Heart right ventricle (tissue), 16 donors: ENCODE measurements around the gene TKT. TPM values are rescaled to one million over a fixed set of nuclear protein-coding genes. Genes with fewer than 3 reads are reported as not detected.

Experiments used
- ATAC-seq, 8 donors: fragments of 200-7000 bp; cut with Tn5 transposase; one replicate each; pipeline ENCODE4 v1.9.1; 2020; ENCODE audit warnings: mild to moderate bottlenecking in 8 of 8, moderate library complexity in 8 of 8, moderate number of reproducible peaks in 1 of 8
- DNase-seq, 2 donors: peaks; one replicate each; pipeline ENCODE4 v3.0.0-alpha.2; 2020
- H3K27ac ChIP-seq, 10 donors: fragments of 200-600 bp; sonication (generic) in 2 of 10; one replicate each; pipeline versions ENCODE4 v1.5.0 to v1.8.0; 2020 to 2022; ENCODE audit warnings: mild to moderate bottlenecking in 3 of 10
- H3K27me3 ChIP-seq, 7 donors: fragments of 200-600 bp; one replicate each; pipeline ENCODE4 v1.8.0; 2021 to 2022; ENCODE audit warnings: mild to moderate bottlenecking in 2 of 7
- H3K36me3 ChIP-seq, 9 donors: fragments of 200-600 bp; sonication (generic) in 1 of 9; one replicate each; pipeline versions ENCODE4 v1.5.0 to v1.8.0; 2020 to 2022; ENCODE audit warnings: mild to moderate bottlenecking in 2 of 9
- H3K4me1 ChIP-seq, 9 donors: fragments of 200-600 bp; sonication (generic) in 1 of 9; one replicate each; pipeline versions ENCODE4 v1.5.0 to v1.8.0; 2020 to 2022; ENCODE audit warnings: mild to moderate bottlenecking in 4 of 9
- H3K4me3 ChIP-seq, 10 donors: fragments of 200-600 bp; sonication (generic) in 2 of 10; one replicate each; pipeline versions ENCODE4 v1.5.0 to v1.8.0; 2020 to 2022; ENCODE audit warnings: mild to moderate bottlenecking in 7 of 10, moderate library complexity in 2 of 10
- H3K9me3 ChIP-seq, 11 donors: fragments of 200-600 bp in 10 of 11; sonication (generic) in 2 of 11; one replicate each; pipeline versions ENCODE4 v1.5.0 to v1.8.0; 2013 to 2022; ENCODE audit warnings: mild to moderate bottlenecking in 2 of 11, control low read depth in 1 of 11, moderate library complexity in 1 of 11
- WGBS, 2 donors: extraction: QIAGEN DNeasy Blood & Tissue Kit; methylation state at CpG; one replicate each; pipeline ENCODE4 v1.1.7; 2013; ENCODE audit warnings: inconsistent platforms in 1 of 2; 5-methylcytosine and 5-hydroxymethylcytosine counted together
- intact Hi-C, 10 donors: fragments of 100-400 bp; cut with DNase I; formaldehyde crosslinking; loops; one replicate each; pipeline versions ENCODE4 v1.11.1 to v1.14.2; 2022
- polyA plus RNA-seq, 2 donors: library from polyadenylated mRNA; stranded (reverse); fragments of 200-250 nt; gene quantifications; one replicate each; pipeline ENCODE4 v1.2.3, GENCODE V29; 2013
- total RNA-seq, 10 donors: library from RNA; stranded (reverse); fragmentation: NEBNext Ultra II Directional in 3 of 10; extraction: Animal tissue kit (Norgen Biotek cat#: 25700) in 3 of 10; gene quantifications; one replicate each; pipeline versions ENCODE4 v1.2.1 to v1.2.4, GENCODE V29; 2021 to 2023
- TF ChIP-seq, protein P1 (sequence below), 9 donors: fragments of 200-600 bp; sonication (generic) in 2 of 9; IDR thresholded peaks; one replicate each; pipeline versions ENCODE4 v1.5.0 to v1.8.0; 2021 to 2022; ENCODE audit warnings: antibody characterized with exemption in 9 of 9, mild to moderate bottlenecking in 5 of 9, moderate library complexity in 1 of 9
- donor health status: Arrhythmogenic right ventricular cardiomyopathy.
- donor health status: ischemic (EF 13 %, LVEDD 7.1; RV severe dilation, severe dysfunction).
- donor health status: healthy with polysubstance abuse.
- donor health status: DM: no; HTN: yes; CAD: no.
- donor health status: DM: no; HTN: no; CAD: no.
- donor health status: ischemic (EF 25% LVEDD 6.9; RV normal size, moderate dysfunction).
- donor health status: ischemic (EF 25% LVEDD 5.7; RV mildly dilated, moderate dysfunction).
- donor health status: healthy.
- donor health status: DM: yes; HTN: yes; CAD: no.
- donor health status: Ischemic cardiomyopathy.
- donor health status: ischemic (EF 35%, LVEDD 5.7; RV mildly dilated, moderate dysfunction).
- donor health status: nonischemic (EF 11% LVEDD 7.7; RV severe dilation, severe dysfunction).
- donor health status: DM: yes; HTN: yes; CAD: no.
- donor health status: PGD.
- donor health status: ischemic (EF 29% LVEDD 5.4; RV normal size, mild dysfunction).
- donor health status: nonischemic (EF 23%, LVEDD 6.1; RV moderate dilation, normal function).

Gene TKT
- total and polyA plus RNA-seq, 12 donors: 16.5 to 91.4 (median 31.2) TPM

- H3K4me1 ChIP-seq: peaks cover 6 to 94% (median 45%) of the 10 kb centered on the region in 9 donors
- H3K4me3 ChIP-seq: no peak overlapping the region
Measured at GRCh38 chr3:53242642-53243041, 13.2 kb downstream of the TKT start.

DNA sequence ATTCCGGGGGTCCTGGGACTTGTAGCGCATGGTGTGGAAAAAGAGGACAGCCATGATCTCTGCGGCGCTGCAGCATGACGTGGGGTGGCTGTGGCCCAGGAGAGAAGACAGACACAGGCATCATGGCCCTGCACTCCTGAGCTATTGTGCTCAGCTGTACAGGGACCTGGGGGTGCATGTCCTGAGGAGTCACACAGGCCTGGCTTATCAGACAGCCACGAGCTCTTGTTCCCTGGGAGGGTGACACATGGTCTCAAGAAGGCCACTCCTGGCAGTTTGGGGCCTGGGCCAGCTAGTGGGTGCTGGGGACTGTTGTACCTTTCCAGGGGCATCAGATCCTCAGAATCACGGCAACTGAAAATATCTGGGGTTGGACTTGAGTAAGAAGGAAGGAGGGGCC, 13.7 kb downstream of the TKT start:
- Histone ChIP-seq H3K27me3 (no peaks in the 10 kb centered on the region), H3K4me1 (peaks cover 6 to 91% (median 45%) of the 10 kb centered on the region in 9 donors), H3K27ac (peak overlapping the region in 9 of 10 donors; percentile 3 to 73 (median 65)), H3K36me3 (peaks cover 0 to 56% (median 21%) of the 10 kb centered on the region in 9 donors), H3K4me3 (no peak overlapping the region), H3K9me3 (peaks cover 0 to 10% (median 0%) of the 10 kb centered on the region in 11 donors)
- ATAC-seq (peak in 7 of 8 donors; percentile 32 to 80 (median 72)), DNase-seq (peak in 1 of 2 donors; percentile 41)
- TF ChIP-seq, protein P1, sequence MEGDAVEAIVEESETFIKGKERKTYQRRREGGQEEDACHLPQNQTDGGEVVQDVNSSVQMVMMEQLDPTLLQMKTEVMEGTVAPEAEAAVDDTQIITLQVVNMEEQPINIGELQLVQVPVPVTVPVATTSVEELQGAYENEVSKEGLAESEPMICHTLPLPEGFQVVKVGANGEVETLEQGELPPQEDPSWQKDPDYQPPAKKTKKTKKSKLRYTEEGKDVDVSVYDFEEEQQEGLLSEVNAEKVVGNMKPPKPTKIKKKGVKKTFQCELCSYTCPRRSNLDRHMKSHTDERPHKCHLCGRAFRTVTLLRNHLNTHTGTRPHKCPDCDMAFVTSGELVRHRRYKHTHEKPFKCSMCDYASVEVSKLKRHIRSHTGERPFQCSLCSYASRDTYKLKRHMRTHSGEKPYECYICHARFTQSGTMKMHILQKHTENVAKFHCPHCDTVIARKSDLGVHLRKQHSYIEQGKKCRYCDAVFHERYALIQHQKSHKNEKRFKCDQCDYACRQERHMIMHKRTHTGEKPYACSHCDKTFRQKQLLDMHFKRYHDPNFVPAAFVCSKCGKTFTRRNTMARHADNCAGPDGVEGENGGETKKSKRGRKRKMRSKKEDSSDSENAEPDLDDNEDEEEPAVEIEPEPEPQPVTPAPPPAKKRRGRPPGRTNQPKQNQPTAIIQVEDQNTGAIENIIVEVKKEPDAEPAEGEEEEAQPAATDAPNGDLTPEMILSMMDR (IDR thresholded peaks at IDR 0.05): no peak
- 68 to 78% methylated on average over 7 of the region's 7 CpGs for WGBS, 2 donors
- intact Hi-C loops: no loop called here

More at GRCh38 chr3:53242642-53243041, 13.2 kb downstream of the TKT start:
- peak in 4 of 8 donors; percentile 6 to 25 (median 13) for ATAC-seq
- peaks cover 0 to 54% (median 21%) of the 10 kb centered on the region in 9 donors for H3K36me3 ChIP-seq
- peak overlapping the region in 8 of 10 donors; percentile 19 to 73 (median 65) for H3K27ac ChIP-seq
- H3K27me3 ChIP-seq: no peaks in the 10 kb centered on the region
- 66 to 69% methylated on average over 4 of the region's 4 CpGs for WGBS, 2 donors
- peaks cover 0 to 10% (median 0%) of the 10 kb centered on the region in 11 donors for H3K9me3 ChIP-seq
- intact Hi-C loops: no loop called here
- DNase-seq: no peak
- TF ChIP-seq, protein P1 (IDR thresholded peaks at IDR 0.05): no peak

DNA sequence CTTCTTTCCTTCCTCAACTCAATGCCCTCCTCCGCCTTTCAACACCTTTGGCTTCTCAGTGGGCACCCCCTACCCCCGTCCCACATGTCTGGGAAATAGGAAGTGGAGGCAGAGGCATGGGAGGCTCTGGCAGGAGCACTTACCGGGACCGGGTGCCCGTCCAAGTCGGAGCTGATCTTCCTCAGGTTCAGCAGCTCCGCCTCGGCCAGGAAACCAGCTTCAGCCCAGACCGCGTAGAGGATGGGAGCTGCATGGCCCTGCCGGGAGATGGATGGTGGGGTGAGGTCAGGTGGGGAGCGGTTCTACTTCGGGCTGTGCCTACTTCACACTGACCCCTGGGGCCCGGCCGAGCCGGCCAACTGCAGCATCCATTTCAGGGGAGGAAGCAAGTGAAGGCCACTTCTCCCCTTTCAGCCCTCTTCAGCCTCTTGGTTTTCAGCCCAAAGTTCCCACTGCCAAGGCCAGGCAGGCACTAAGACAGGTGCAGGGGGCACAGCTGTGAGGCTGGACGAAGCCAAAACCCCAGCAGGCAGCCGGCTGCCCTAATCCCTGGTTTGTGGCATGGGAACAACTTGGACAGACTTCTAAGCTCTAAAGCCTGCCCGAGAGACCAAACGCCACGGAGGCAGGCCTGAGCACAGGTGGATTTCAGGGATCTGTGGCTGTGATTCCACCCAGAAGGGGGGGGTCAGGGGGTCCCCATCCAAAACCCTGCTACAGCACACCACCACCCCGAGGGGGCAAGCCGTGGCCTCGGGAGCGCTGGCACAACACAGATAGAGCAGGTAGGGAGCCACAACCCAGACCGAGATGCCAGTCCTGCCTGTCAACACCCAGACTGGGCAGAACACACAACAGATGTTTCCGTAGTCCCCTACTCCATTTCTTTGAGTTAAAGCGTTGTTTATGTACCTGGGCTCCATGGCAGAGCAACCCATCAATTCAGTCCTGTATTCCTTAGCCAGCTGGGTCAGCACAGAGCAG, 14.5 kb downstream of the TKT start:
- H3K27me3 ChIP-seq: no peaks in the 10 kb centered on the region
- intact Hi-C loops: no loop called here
- peak overlapping the region in 9 of 10 donors; percentile 3 to 73 (median 65) for H3K27ac ChIP-seq
- peaks cover 0 to 10% (median 0%) of the 10 kb centered on the region in 11 donors for H3K9me3 ChIP-seq
- TF ChIP-seq, protein P1 (IDR thresholded peaks at IDR 0.05): no peak
- DNase-seq (no peak), ATAC-seq (peak in 4 of 8 donors; percentile 15 to 57 (median 39))
- 66 to 82% methylated on average over 26 to 28 of the region's 28 CpGs for WGBS, 2 donors
- H3K4me1 ChIP-seq: peaks cover 10 to 93% (median 51%) of the 10 kb centered on the region in 9 donors
- peaks cover 0 to 63% (median 24%) of the 10 kb centered on the region in 9 donors for H3K36me3 ChIP-seq
- H3K4me3 ChIP-seq: no peak overlapping the region

DNA sequence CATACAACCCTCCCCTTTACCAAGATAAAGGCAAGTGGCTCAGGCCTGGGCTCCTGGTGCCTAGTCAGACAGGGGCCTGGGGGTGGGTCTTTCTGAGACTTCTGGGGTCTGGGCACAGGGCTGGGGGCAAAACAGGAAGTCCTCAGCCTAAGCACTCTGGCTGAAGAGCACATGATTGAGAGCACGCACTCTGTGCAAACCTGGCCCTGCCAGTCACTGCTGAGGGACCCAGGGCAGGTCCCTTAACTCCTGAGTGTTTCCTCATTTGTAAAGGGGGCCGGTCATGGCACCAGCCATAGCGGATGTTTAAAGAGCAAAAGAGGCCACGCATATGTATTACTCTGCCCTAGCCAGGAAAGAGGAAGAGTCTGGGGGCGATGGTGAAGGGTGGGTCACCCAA, 16.0 kb downstream of the TKT start:
- TF ChIP-seq, protein P1 (IDR thresholded peaks at IDR 0.05): no peak
- no peaks in the 10 kb centered on the region for H3K9me3 ChIP-seq
- DNase-seq: no peak
- ATAC-seq: no peak
- intact Hi-C loops: no loop called here
- H3K4me3 ChIP-seq: no peak overlapping the region
- H3K4me1 ChIP-seq: peaks cover 11 to 93% (median 55%) of the 10 kb centered on the region in 9 donors
- H3K27me3 ChIP-seq: no peaks in the 10 kb centered on the region
- H3K27ac ChIP-seq: peak overlapping the region in 2 of 10 donors; percentile 6 to 64
- 91 to 97% methylated on average over 5 of the region's 5 CpGs for WGBS, 2 donors
- peaks cover 0 to 73% (median 31%) of the 10 kb centered on the region in 9 donors for H3K36me3 ChIP-seq
